ENCODE results near the gene ASCL3.
"Not testable (repeated sequence)": the region's sequence is repeated elsewhere in the genome, so short reads cannot be mapped to it uniquely, and the experiment has no call there.

Gene ASCL3, protein sequence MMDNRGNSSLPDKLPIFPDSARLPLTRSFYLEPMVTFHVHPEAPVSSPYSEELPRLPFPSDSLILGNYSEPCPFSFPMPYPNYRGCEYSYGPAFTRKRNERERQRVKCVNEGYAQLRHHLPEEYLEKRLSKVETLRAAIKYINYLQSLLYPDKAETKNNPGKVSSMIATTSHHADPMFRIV
- 0 reads per million in 3 donors for total RNA-seq

DNA sequence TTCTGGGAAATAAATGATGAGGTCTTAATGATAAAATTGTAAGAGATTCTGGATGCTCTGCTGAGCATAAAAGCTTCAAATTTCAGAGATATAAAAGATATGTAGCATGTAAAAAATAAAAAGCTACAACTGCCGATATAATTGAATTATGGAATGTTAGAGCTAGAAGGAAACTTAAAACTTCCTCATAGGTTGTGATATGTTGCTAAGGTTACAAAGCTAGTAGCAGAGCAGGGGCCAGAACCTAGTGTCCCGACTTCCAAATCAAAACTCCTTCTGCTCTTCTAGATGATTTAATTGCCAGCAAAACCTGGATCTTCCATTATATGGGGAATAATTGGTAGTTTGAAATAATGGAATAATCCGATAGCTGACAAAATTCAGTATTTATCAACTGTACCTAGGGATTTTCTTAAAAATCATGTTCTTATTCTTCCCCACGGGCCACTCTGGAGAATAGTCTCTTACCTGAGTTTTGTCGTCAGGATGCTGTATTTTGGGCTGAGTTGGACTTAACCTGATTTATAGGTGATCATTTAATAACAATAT, at the start of gene ASCL3:
Gene ASCL3, minus strand, starts transcription at position 499 of the 549 bp plus-strand sequence. CDS start 4,855 bp downstream, outside the sequence.
- Histone ChIP-seq H3K4me1 (ENCODE audit: control insufficient read depth, insufficient read depth, low read length, poor library complexity, severe bottlenecking) (no peaks in the 10 kb centered on the region), H3K27me3 (replicated peaks; ENCODE audit: control insufficient read depth, insufficient read depth, low read length, poor library complexity, severe bottlenecking) (no peaks in the 10 kb centered on the region), H3K36me3 (ENCODE audit: control insufficient read depth, insufficient read depth, low read length) (peaks cover 7% of the 10 kb centered on the region), H3K4me3 (ENCODE audit: insufficient read depth, low read depth, low read length, poor library complexity, severe bottlenecking) (no peak within 1 kb of the TSS), H3K9me3 (ENCODE audit: control insufficient read depth, low read length) (no peaks in the 10 kb centered on the region), H3K27ac (ENCODE audit: insufficient read depth, low read length, poor library complexity, severe bottlenecking) (no peak within 1 kb of the TSS)
- no peak for DNase-seq

DNA sequence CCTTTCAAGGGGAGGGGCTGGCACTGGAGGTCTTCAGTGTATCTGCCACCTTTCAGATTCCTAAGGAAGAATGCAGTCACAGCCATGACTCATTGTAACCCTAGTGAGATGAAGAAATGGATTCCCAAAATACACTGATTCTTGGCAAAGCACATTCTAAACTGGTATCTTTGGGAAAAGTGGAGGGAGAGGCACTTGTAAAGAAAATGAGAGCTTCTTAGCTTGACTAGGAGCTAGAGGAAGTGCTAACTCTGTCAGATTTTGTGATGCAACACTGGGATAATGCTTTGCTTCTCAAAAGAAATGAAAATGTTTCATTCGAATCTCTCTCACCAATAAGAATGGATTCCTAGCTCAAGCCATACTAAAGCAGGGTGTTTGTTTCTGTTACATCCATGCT, 46.6 kb upstream of the ASCL3 start:
- no peaks in the 10 kb centered on the region for H3K36me3 ChIP-seq (ENCODE audit: control insufficient read depth, insufficient read depth, low read length)
- no peak for DNase-seq
- H3K27me3 ChIP-seq (replicated peaks; ENCODE audit: control insufficient read depth, insufficient read depth, low read length, poor library complexity, severe bottlenecking), result no peaks in the 10 kb centered on the region
- no peak overlapping the region for H3K27ac ChIP-seq (ENCODE audit: insufficient read depth, low read length, poor library complexity, severe bottlenecking)
- no peaks in the 10 kb centered on the region for H3K9me3 ChIP-seq (ENCODE audit: control insufficient read depth, low read length)
- H3K4me3 ChIP-seq (ENCODE audit: insufficient read depth, low read depth, low read length, poor library complexity, severe bottlenecking), result no peak overlapping the region
- no peaks in the 10 kb centered on the region for H3K4me1 ChIP-seq (ENCODE audit: control insufficient read depth, insufficient read depth, low read length, poor library complexity, severe bottlenecking)

DNA sequence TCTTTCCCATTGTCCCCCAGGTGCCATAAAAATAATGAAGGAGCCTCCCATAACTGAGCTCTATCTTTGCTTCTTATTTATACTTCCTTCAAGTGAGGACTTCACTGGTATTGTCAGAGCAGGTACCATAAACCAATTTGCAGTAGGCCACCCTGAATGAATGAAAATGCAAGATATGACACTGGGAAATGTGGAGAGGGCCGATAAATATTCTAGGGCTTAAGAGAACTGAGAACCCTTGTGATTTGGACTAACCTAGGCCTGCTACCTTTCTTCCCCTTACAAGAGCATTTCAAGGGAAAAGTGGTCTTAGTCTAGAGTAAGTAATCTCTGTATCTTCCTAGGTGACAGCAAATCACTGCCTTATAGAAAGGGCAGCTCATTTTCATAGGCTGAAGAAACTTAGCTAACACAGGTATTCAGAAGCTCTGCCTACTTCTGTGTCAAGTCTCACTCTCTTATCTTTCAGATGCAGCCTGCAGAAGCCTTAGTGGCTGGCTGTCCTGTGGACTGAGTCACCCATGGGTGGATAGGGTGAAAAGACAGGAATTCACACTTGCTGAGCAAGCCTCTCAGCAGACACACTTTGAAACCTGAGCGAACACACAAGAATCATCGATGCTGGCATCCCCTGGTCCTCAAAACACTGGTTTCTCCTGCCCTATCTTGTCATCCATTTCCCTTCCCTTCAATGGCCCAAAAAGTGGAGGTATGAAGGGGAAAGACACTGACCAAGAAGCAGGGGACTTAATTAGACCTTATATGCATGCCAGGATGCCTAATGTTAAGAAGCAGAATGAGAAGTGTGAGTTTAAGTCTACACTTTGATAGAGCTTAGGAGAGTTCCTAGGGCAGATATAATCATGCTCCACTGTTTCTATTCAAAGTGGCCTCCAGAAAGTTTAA, 45.8 kb upstream of the ASCL3 start:
- Histone ChIP-seq H3K9me3 (ENCODE audit: control insufficient read depth, low read length) (no peaks in the 10 kb centered on the region), H3K27me3 (replicated peaks; ENCODE audit: control insufficient read depth, insufficient read depth, low read length, poor library complexity, severe bottlenecking) (no peaks in the 10 kb centered on the region), H3K4me3 (ENCODE audit: insufficient read depth, low read depth, low read length, poor library complexity, severe bottlenecking) (no peak overlapping the region), H3K4me1 (ENCODE audit: control insufficient read depth, insufficient read depth, low read length, poor library complexity, severe bottlenecking) (no peaks in the 10 kb centered on the region), H3K27ac (ENCODE audit: insufficient read depth, low read length, poor library complexity, severe bottlenecking) (no peak overlapping the region), H3K36me3 (ENCODE audit: control insufficient read depth, insufficient read depth, low read length) (no peaks in the 10 kb centered on the region)
- no peak for DNase-seq

DNA sequence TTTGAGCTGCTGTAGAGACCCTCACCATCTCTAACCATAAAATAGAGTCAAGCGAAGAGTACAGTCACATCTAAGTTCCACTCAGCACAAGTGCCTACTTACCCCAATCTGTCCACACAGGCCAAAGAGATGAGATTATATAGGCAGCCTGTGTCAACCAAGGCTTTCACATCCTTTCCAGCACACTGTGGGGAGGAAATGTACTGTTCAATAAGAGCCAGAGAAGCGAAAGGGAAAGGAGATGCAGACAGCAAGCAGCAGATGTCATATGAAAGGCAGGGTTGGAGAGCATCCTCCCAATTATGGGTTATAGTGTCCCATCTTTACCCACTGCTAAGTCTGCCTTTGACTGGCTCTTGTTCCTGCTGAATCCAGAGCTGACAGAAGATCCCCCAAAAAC, 44.6 kb upstream of the ASCL3 start:
- no peaks in the 10 kb centered on the region for H3K36me3 ChIP-seq (ENCODE audit: control insufficient read depth, insufficient read depth, low read length)
- DNase-seq, result no peak
- no peak overlapping the region for H3K27ac ChIP-seq (ENCODE audit: insufficient read depth, low read length, poor library complexity, severe bottlenecking)
- no peaks in the 10 kb centered on the region for H3K4me1 ChIP-seq (ENCODE audit: control insufficient read depth, insufficient read depth, low read length, poor library complexity, severe bottlenecking)
- no peak overlapping the region for H3K4me3 ChIP-seq (ENCODE audit: insufficient read depth, low read depth, low read length, poor library complexity, severe bottlenecking)
- H3K27me3 ChIP-seq (replicated peaks; ENCODE audit: control insufficient read depth, insufficient read depth, low read length, poor library complexity, severe bottlenecking), result no peaks in the 10 kb centered on the region
- H3K9me3 ChIP-seq (ENCODE audit: control insufficient read depth, low read length), result no peaks in the 10 kb centered on the region

DNA sequence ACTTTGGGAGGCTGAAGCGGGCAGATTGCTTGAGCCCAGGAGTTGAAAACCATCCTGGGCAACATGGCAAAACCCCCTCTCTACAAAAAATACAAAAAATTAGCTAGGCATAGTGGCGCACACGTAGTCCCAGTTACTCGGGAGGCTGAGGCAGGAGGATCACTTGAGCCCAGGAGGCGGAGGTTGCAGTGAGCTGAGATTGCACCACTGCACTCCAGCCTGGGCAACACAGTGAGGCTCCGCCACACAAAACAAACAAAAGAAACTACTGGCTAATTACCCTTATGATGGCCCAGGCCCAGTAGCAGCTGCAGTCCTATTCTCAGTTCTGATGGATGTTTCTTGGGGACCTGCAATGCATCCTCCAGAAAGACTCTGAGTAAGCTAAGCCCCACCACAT, 44.0 kb upstream of the ASCL3 start:
- not testable (repeated sequence) for H3K36me3 ChIP-seq (ENCODE audit: control insufficient read depth, insufficient read depth, low read length); H3K27ac ChIP-seq (ENCODE audit: insufficient read depth, low read length, poor library complexity, severe bottlenecking); H3K4me1 ChIP-seq (ENCODE audit: control insufficient read depth, insufficient read depth, low read length, poor library complexity, severe bottlenecking); H3K9me3 ChIP-seq (ENCODE audit: control insufficient read depth, low read length); H3K4me3 ChIP-seq (ENCODE audit: insufficient read depth, low read depth, low read length, poor library complexity, severe bottlenecking); H3K27me3 ChIP-seq (replicated peaks; ENCODE audit: control insufficient read depth, insufficient read depth, low read length, poor library complexity, severe bottlenecking); DNase-seq

DNA sequence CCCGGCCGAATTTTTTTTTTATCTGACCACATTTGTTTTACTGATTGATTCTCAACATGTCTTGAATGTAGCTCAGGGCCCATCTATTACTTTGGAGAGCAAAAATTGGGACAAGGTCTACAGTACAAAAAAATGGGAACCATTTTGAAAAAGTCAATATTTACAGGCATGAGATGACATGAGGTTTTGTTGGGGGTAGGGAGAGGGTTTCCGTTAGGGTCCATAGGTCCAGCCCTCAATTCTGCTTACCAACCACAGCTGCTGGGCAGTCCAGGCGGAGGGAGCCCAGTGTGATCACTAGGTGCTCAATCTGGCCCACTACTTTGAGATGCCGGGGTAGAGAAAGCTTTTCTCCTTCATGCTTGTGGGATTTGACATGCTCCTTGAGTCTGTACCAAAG, 42.6 kb upstream of the ASCL3 start:
- Histone ChIP-seq H3K27me3 (replicated peaks; ENCODE audit: control insufficient read depth, insufficient read depth, low read length, poor library complexity, severe bottlenecking) (no peaks in the 10 kb centered on the region), H3K27ac (ENCODE audit: insufficient read depth, low read length, poor library complexity, severe bottlenecking) (no peak overlapping the region), H3K4me3 (ENCODE audit: insufficient read depth, low read depth, low read length, poor library complexity, severe bottlenecking) (no peak overlapping the region), H3K36me3 (ENCODE audit: control insufficient read depth, insufficient read depth, low read length) (no peaks in the 10 kb centered on the region), H3K4me1 (ENCODE audit: control insufficient read depth, insufficient read depth, low read length, poor library complexity, severe bottlenecking) (no peaks in the 10 kb centered on the region), H3K9me3 (ENCODE audit: control insufficient read depth, low read length) (no peaks in the 10 kb centered on the region)
- DNase-seq, result no peak

DNA sequence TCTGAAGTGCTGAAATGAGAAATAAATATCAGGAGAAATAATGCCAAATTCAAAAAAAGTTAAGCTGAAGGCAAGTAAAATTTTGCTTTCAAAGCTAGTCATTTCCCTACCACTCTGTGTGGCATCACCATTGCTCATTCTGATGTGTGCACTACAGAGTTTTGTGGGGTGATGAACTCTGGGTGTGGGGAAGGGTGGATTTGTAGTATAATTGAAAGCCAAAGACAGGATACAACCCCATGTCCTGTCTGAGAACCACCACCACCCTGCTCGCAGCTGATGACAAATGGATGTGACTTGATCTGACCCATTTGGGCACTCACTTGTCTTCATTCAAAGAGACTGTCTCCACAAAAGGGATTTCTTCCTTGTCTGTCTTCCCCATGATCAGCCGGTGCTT, 40.7 kb upstream of the ASCL3 start:
- Histone ChIP-seq H3K9me3 (ENCODE audit: control insufficient read depth, low read length) (no peaks in the 10 kb centered on the region), H3K27ac (ENCODE audit: insufficient read depth, low read length, poor library complexity, severe bottlenecking) (no peak overlapping the region), H3K4me1 (ENCODE audit: control insufficient read depth, insufficient read depth, low read length, poor library complexity, severe bottlenecking) (no peaks in the 10 kb centered on the region), H3K36me3 (ENCODE audit: control insufficient read depth, insufficient read depth, low read length) (no peaks in the 10 kb centered on the region), H3K4me3 (ENCODE audit: insufficient read depth, low read depth, low read length, poor library complexity, severe bottlenecking) (no peak overlapping the region), H3K27me3 (replicated peaks; ENCODE audit: control insufficient read depth, insufficient read depth, low read length, poor library complexity, severe bottlenecking) (no peaks in the 10 kb centered on the region)
- DNase-seq, result no peak

DNA sequence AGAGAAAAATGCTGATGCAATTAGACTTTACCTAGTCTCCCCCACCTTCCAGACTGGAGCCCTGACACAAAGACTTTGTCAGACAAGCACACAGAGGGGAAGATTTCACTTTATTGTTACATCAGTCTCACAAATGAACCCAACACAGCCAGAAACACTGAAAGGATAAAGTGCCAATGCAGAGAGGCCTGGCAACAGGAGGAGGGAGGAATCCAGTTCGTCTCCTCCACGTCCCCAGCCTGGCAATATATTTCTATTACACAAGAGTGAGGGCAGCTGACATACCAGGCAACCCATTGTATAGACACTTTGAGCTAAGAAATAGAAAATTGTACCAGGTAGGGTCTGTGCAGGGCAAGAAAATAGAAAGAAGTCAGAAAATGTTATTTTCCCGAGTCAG, 37.7 kb upstream of the ASCL3 start:
- DNase-seq, result no peak

DNA sequence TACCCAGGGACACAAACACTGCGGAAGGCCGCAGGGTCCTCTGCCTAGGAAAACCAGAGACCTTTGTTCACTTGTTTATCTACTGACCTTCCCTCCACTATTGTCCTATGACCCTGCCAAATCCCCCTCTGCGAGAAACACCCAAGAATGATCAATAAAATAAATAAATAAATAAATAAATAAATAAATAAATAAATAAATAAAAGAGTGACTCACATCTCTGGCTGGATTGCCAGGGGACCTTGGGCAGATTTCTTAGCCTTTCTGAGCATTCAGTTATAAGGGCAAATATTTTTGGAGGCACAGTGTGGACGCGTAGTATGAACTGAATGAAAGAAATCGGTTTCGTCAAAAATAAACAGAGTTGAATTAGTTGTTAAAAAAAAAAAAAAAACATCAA, 36.5 kb upstream of the ASCL3 start:
- H3K27ac ChIP-seq (ENCODE audit: insufficient read depth, low read length, poor library complexity, severe bottlenecking); H3K4me3 ChIP-seq (ENCODE audit: insufficient read depth, low read depth, low read length, poor library complexity, severe bottlenecking); H3K36me3 ChIP-seq (ENCODE audit: control insufficient read depth, insufficient read depth, low read length); DNase-seq; H3K4me1 ChIP-seq (ENCODE audit: control insufficient read depth, insufficient read depth, low read length, poor library complexity, severe bottlenecking); H3K9me3 ChIP-seq (ENCODE audit: control insufficient read depth, low read length); H3K27me3 ChIP-seq (replicated peaks; ENCODE audit: control insufficient read depth, insufficient read depth, low read length, poor library complexity, severe bottlenecking): not testable (repeated sequence)

More for the DNA sequence above, 37.7 kb upstream of the ASCL3 start:
- H3K4me3 ChIP-seq (ENCODE audit: insufficient read depth, low read depth, low read length, poor library complexity, severe bottlenecking), result no peak overlapping the region
- H3K4me1 ChIP-seq (ENCODE audit: control insufficient read depth, insufficient read depth, low read length, poor library complexity, severe bottlenecking), result no peaks in the 10 kb centered on the region
- H3K27me3 ChIP-seq (replicated peaks; ENCODE audit: control insufficient read depth, insufficient read depth, low read length, poor library complexity, severe bottlenecking), result no peaks in the 10 kb centered on the region
- H3K36me3 ChIP-seq (ENCODE audit: control insufficient read depth, insufficient read depth, low read length), result no peaks in the 10 kb centered on the region
- no peak overlapping the region for H3K27ac ChIP-seq (ENCODE audit: insufficient read depth, low read length, poor library complexity, severe bottlenecking)
- H3K9me3 ChIP-seq (ENCODE audit: control insufficient read depth, low read length), result no peaks in the 10 kb centered on the region

DNA sequence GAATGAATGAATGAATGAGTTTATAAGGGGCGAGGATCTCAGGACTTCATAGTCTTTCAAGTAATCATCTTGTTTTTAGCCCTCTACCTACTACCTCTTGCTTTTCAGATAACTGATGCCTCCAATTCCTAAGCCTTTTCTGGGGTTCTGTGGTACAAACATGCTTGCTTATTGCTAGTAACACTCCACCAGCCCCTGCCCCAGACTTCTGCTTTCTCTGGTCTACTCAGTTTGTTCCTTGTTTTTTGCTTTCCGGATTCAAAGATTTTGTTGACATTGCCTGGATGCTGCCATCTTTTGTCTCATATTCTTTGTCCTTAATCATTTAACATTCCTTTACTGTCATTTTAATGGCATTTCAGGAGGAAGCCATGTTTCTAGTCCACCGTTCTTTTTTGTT, 30.3 kb upstream of the ASCL3 start:
- H3K36me3 ChIP-seq (ENCODE audit: control insufficient read depth, insufficient read depth, low read length), result no peaks in the 10 kb centered on the region
- no peak for DNase-seq

More for the DNA sequence above, 30.3 kb upstream of the ASCL3 start:
- H3K4me1 ChIP-seq (ENCODE audit: control insufficient read depth, insufficient read depth, low read length, poor library complexity, severe bottlenecking), result no peaks in the 10 kb centered on the region
- H3K4me3 ChIP-seq (ENCODE audit: insufficient read depth, low read depth, low read length, poor library complexity, severe bottlenecking), result no peak overlapping the region
- no peaks in the 10 kb centered on the region for H3K9me3 ChIP-seq (ENCODE audit: control insufficient read depth, low read length)
- H3K27me3 ChIP-seq (replicated peaks; ENCODE audit: control insufficient read depth, insufficient read depth, low read length, poor library complexity, severe bottlenecking), result no peaks in the 10 kb centered on the region
- H3K27ac ChIP-seq (ENCODE audit: insufficient read depth, low read length, poor library complexity, severe bottlenecking), result no peak overlapping the region

Measured in effector memory CD4-positive, alpha-beta T cell (primary cell).